Lower leg skin (tissue), 4 donors: ENCODE measurements around the gene SOX1. TPM values are rescaled to one million over a fixed set of nuclear protein-coding genes. Genes with fewer than 3 reads are reported as not detected.

Source experiments
- DNase-seq, 2 donors: peaks; one replicate each; pipeline ENCODE4 v3.0.0-alpha.2; 2019; ENCODE audit warnings: low spot score in 2 of 2
- H3K4me3 ChIP-seq: fragments of 200-600 bp; sonication (generic); 2 replicates; pipeline ENCODE4 v1.5.1; 2017; ENCODE audit warnings: mild to moderate bottlenecking, low read depth; ENCODE audit not compliant: poor library complexity, severe bottlenecking
- CTCF ChIP-seq, 3 donors: fragments of 450-650 bp; IDR thresholded peaks; one replicate each; pipeline ENCODE4 v1.5.1; 2016; ENCODE audit warnings: antibody characterized with exemption in 3 of 3, mild to moderate bottlenecking in 3 of 3, moderate library complexity in 2 of 3
- POLR2A ChIP-seq, 2 donors: fragments of 450-650 bp; IDR thresholded peaks; one replicate each; pipeline ENCODE4 v1.6.1; 2016 to 2017; ENCODE audit warnings: antibody characterized with exemption in 2 of 2, mild to moderate bottlenecking in 1 of 2, moderate library complexity in 1 of 2
- WGBS, 2 donors: methylation state at CpG; one replicate each; pipeline ENCODE4 v1.1.5; 2018; 5-methylcytosine and 5-hydroxymethylcytosine counted together
- intact Hi-C: fragments of 100-400 bp; cut with DNase I; formaldehyde crosslinking; loops from one replicate; pipeline ENCODE4 v1.15.0; 2023; ENCODE audit warnings: low total_unique reads
- total RNA-seq, 4 donors: library from RNA; depleted of rRNA; stranded (reverse); fragments of >200 nt; gene quantifications; one replicate each; pipeline ENCODE4 v1.1.0, GENCODE V29; 2016

Gene SOX1
- total RNA-seq, 4 donors from 2014 or later, result 0.10 to 0.29 (median 0.13) TPM; not detected in 1

DNA sequence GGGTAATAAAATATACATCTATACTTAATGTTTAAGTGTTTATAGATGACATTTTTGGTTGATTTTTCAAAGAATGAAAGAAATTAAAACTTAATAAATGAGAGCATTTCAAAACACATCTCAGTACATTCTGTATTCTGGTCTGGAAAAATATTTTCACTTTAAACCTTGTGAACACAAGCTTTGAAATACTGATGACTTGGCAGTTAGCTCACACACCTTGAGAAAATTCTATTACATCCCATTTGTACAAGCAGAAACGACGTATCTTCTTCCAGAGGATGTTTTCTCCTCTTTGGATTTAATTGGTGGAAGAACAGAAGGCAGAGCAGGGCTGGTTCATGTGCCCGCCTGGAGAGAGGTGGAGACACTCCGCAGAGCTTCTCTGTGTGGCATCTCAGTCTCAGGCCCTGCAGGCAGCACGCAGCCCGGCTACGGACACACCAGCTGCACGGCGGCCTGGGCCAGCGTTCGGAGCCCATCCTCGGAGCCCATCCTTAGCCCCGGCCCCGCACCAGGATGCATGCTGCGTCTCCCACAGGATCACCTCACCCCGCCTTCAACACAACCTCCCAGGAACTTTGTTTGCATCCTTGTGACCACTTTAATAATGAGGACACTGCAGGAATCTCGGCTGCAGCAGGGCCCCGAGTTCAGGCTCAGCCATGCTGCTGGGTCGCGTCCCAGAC lies 48.6 kb downstream of the SOX1 start:
- 77 to 86% methylated on average over 20 of the region's 20 CpGs for WGBS, 2 donors
- intact Hi-C loops, result no loop called here
- TF ChIP-seq POLR2A (IDR thresholded peaks at IDR 0.05) (no peak), CTCF (IDR thresholded peaks at IDR 0.05) (no peak)
- DNase-seq, result no peak
- no peak overlapping the region for H3K4me3 ChIP-seq

DNA sequence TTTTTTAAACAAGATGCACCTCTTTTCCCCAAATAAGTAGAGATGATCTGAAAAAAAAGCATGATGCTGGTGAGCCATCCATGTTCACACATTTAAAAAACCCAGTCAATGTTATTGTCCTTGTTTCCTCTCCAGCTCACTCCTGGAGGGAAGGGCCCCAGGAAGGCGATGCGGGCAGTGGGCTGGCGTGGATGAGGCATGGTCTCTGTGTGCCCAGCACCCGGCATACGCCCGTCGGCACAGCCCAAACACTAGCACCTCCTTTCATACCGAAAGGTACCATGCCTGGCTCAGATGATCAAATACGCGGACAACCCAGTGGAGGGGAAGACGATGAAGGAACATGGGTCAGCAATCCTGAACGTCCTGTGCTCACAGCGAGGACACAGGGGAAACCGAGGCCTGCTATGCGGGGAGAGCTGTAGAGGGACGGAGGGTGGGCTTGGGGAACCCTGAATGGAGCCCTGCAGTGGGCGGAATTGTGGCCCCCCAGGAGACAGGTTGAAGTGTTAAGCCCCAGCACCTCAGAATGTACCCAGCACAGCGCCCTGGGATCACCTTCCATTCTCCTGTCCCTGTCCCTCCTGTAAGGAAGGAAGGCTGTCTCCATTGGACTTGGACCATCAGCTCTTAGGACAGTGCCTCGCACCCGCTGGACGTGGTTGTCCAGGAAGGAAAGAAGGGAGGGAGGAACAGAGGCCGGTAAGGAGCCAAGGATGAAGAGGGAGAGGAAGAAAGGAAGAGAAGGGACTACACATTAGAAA lies 49.4 kb downstream of the SOX1 start:
- no peak for TF ChIP-seq CTCF (IDR thresholded peaks at IDR 0.05)
- no peak for TF ChIP-seq POLR2A (IDR thresholded peaks at IDR 0.05)
- intact Hi-C loops, result no loop called here
- 87 to 90% methylated on average over 22 of the region's 22 CpGs for WGBS, 2 donors

GRCh38 chr13:112117258-112117954 lies 50.5 kb downstream of the SOX1 start:
- no peak for TF ChIP-seq POLR2A (IDR thresholded peaks at IDR 0.05)
- TF ChIP-seq CTCF (IDR thresholded peaks at IDR 0.05), result no peak
- intact Hi-C loops, result no loop called here
- no peak overlapping the region for H3K4me3 ChIP-seq
- no peak for DNase-seq
- WGBS, 2 donors, result 77 to 79% methylated on average over 14 of the region's 14 CpGs

More for the DNA sequence above, 49.4 kb downstream of the SOX1 start:
- no peak for DNase-seq
- H3K4me3 ChIP-seq, result no peak overlapping the region

DNA sequence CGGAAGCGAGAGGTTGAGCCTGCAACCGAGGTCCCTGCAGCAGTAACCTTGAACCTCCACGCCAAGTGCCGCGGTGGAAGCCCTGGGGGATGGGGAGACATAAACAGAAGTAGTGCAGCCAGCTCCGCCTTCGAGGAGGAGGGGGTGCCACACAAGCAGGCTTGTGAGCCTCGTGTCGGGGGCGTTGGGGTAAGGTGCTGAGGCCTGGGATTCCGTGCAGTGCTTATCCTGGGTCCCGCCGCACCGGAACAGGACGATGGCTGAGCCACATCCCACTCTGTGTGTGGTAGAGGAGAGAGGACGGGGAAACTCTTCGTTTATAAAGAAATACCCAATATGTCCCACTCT lies 51.0 kb downstream of the SOX1 start:
- intact Hi-C loops, result no loop called here
- WGBS, 2 donors, result 64 to 83% methylated on average over 16 to 18 of the region's 18 CpGs
- H3K4me3 ChIP-seq, result no peak overlapping the region
- no peak for DNase-seq
- TF ChIP-seq POLR2A (IDR thresholded peaks at IDR 0.05) (no peak), CTCF (IDR thresholded peaks at IDR 0.05) (no peak)

- WGBS, 2 donors, result 76 to 85% methylated on average over 18 to 23 of the region's 23 CpGs
- no peak for DNase-seq
- intact Hi-C loops, result no loop called here
- TF ChIP-seq POLR2A (IDR thresholded peaks at IDR 0.05) (no peak), CTCF (IDR thresholded peaks at IDR 0.05) (no peak)
- H3K4me3 ChIP-seq, result no peak overlapping the region
Observed at GRCh38 chr13:112118451-112119064, 51.6 kb downstream of the SOX1 start.
